ENCODE measurements around the gene ADD1.

The ADD1 gene

GRCh38 chr4:2820216-2820982 lies 23.2 kb upstream of the ADD1 start:
- no peak for DNase-seq (ENCODE audit: low read depth)

- DNase-seq (ENCODE audit: low read depth): no peak
Observed at GRCh38 chr4:2822461-2823300, 21.0 kb upstream of the ADD1 start.

- DNase-seq (ENCODE audit: low read depth): no peak
Observed at GRCh38 chr4:2823301-2823670, 20.4 kb upstream of the ADD1 start.

GRCh38 chr4:2823671-2824328 lies 19.8 kb upstream of the ADD1 start:
- DNase-seq (ENCODE audit: low read depth): no peak

- DNase-seq (ENCODE audit: low read depth): no peak
Observed at GRCh38 chr4:2824329-2824835, 19.3 kb upstream of the ADD1 start.

DNA sequence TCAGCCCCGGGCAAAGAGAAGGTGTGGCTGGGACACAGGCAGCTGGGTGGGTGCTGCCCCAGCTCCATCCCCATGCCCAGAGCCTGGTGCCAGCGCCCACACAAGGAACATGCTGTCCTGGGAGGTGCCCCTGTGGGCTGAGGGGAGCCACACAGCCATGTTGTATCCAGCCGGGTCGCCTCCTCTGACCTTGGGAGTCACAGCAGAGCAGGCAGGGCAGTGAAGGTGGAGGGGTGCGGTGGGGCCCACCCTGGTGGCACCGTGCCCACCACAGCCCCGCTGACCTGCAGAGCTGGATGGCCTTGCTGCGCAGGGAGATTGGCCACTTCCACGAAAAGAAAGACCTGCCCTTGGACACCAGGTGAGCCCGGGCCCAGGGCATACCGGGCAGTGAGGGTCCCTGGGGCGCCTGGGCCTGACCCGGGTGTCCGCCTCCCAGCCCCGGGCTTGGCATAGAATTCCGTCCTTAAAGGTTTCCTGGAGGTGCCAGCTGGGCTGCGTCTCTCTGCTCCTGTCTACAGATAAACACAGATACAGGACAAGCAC lies 18.7 kb upstream of the ADD1 start:
- no peak for DNase-seq (ENCODE audit: low read depth)

GRCh38 chr4:2825740-2826139 lies 17.9 kb upstream of the ADD1 start:
- no peak for DNase-seq (ENCODE audit: low read depth)

DNA sequence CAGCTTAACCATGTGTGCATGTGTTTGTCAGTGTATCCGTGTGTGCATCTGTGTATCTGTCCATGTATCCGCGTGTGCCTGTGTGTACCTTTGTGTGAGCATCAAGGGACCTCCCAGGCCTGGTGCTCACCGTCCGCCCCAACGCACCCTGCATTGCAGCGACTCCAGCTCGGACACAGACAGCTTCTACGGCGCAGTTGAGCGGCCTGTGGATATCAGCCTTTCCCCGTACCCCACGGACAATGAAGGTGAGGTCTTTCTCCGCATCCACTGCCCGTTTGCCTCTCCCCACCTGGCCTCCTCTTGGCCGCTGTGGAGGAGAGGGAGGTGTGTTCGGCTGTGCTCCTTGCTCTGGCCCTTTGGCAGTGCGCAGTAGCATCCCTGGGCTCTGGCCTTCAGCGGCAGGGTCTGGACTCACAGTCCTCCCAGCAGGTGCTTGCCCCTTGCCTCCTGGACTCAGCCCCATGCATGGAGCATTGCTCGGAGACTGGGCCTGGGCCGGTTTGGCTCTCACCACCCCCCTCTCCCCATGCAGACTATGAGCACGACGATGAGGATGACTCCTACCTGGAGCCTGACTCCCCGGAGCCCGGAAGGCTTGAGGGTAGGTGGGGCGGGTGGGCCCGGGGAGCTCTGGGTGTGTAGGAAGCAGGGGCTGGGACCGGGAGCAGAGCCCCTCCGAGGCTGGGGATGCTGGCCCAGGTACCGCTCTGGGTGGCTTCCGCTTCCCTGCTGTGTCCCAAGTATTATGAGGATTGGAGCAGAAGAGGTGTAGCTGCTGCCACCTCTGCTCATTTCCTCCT lies 16.4 kb upstream of the ADD1 start:
- no peak for DNase-seq (ENCODE audit: low read depth)

GRCh38 chr4:2827874-2828751 lies 15.5 kb upstream of the ADD1 start:
- DNase-seq (ENCODE audit: low read depth): no peak

- DNase-seq (ENCODE audit: low read depth): no peak
Observed at GRCh38 chr4:2828758-2829181, 14.9 kb upstream of the ADD1 start.

DNA sequence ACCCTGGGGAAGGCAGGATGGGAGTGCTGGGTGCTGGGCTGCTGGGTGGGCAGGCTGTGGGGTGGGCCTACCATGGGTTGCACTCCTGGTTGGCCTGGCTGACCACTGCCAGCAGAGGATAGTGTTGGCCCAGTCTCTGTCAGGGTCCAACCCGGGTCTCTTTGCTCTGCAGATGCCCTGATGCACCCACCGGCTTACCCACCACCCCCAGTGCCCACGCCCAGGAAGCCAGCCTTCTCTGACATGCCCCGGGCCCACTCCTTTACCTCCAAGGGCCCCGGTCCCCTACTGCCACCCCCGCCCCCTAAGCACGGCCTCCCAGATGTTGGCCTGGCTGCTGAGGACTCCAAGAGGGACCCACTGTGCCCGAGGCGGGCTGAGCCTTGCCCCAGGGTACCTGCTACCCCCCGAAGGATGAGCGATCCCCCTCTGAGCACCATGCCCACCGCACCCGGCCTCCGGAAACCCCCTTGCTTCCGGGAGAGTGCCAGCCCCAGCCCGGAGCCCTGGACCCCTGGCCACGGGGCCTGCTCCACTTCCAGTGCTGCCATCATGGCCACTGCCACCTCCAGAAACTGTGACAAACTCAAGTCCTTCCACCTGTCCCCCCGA lies 14.2 kb upstream of the ADD1 start:
- no peak for DNase-seq (ENCODE audit: low read depth)

DNA sequence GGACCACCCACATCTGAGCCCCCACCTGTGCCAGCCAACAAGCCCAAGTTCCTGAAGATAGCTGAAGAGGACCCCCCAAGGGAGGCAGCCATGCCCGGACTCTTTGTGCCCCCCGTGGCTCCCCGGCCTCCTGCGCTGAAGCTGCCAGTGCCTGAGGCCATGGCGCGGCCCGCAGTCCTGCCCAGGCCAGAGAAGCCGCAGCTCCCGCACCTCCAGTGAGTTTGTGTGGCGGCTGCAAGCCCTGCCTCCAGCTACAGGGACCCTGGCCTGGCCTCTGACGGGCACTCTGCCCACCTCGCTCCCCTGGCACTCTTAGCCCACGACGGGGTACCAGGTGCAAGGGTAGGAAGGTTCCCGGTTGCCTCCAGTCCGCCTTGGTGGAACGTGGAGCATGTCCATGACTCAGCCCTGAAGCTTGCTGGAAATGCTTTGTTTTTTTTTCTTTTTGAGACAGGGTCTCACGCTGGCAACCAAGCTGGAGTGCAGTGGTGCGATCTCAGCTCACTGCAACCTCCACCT lies 13.7 kb upstream of the ADD1 start:
- peak; percentile 54 for DNase-seq (ENCODE audit: low read depth)

- DNase-seq (ENCODE audit: low read depth): no peak
Observed at GRCh38 chr4:2830632-2831610, 12.7 kb upstream of the ADD1 start.

DNA sequence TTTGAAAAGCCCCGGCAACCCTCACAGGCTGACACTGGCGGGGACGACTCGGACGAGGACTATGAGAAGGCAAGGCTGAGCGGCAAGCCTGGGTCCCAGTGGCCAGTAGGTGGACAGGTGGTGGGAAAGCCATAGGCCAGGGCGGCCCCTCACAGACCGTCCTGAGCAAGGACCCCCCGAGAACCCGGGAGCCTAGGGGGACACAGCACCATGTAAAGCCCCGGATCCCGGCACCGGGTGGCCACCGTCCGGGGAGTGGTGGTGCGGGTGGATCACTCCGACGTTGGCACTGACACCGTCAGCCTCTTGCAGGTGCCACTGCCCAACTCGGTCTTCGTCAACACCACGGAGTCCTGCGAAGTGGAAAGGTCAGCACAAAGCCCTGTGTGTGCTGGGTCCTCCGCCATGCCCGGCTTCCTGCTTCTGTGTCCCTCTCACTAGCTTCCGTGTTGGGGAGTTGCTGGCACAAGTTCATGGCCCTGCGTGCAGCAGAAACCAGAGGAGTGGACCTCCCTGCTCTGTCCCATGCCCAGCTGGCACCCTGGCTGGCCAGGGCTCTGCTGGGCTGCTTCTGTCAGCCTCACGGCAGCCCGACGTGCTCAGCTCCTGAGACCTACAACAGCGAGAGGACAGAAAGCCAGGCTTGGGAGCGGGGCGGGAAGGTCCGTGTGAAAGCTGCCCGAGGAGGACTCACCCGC lies 11.9 kb upstream of the ADD1 start:
- DNase-seq (ENCODE audit: low read depth): no peak

DNA sequence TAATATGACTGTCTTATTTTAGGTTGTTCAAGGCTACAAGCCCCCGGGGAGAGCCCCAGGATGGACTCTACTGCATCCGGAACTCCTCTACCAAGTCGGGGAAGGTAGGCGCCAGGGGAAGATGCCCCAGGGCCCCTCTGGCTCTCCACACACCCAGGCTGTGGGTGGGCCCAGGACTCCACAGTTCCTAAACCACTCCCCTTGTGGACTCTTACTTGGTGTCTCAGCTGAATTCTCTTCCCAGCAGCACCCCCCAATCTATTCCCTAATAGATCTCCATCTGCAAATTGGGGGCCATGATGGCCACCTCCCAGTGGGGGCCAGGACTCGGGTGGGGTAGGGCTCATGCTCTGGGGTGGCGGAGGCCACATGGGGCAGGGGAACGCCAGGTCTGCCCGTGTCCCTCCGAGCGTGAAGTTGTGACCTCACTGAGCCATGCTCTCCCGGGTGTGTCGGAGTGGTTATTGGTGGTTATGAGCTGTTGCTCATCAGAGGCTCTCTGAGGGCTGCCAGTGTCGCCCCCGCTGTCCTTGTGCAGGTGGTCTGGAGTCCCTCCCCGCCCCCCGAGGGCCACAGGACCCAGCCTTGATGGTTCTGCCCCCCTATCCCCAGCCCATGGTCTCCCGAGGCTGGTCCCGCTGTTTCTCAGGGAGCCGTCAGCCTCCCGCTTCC lies 11.2 kb upstream of the ADD1 start:
- DNase-seq (ENCODE audit: low read depth): no peak

- no peak for DNase-seq (ENCODE audit: low read depth)
Observed at GRCh38 chr4:2832981-2833670, 10.5 kb upstream of the ADD1 start.

DNA sequence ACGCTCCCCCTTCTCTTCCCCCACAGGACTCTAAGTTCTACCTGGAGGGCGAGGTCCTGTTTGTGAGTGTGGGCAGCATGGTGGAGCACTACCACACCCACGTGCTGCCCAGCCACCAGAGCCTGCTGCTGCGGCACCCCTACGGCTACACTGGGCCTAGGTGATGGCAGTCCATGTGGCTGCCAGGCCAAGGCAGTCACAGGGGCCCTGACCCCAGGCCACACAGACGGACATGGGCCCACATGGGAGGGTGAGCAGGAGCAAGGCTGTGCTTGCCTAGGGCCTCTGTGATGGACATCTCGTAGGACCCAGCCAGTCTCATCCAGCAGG lies 10.0 kb upstream of the ADD1 start:
- no peak for DNase-seq (ENCODE audit: low read depth)
